Cerebellar nuclear complex (tissue), 1 donor: ENCODE results near the gene SRL.
"Not testable (repeated sequence)": the region's sequence is repeated elsewhere in the genome, so short reads cannot be mapped to it uniquely, and the experiment has no call there.

ENCODE experiments used
- DNase-seq, 2 experiments: peaks; one replicate each; lab custom pipeline; 2025; lab: John Stamatoyannopoulos, UW

Gene SRL

GRCh38 chr16:4159726-4160125, 82.2 kb downstream of the SRL start:
- no peak for DNase-seq

GRCh38 chr16:4158143-4159093, 83.5 kb downstream of the SRL start:
- DNase-seq: no peak

DNA sequence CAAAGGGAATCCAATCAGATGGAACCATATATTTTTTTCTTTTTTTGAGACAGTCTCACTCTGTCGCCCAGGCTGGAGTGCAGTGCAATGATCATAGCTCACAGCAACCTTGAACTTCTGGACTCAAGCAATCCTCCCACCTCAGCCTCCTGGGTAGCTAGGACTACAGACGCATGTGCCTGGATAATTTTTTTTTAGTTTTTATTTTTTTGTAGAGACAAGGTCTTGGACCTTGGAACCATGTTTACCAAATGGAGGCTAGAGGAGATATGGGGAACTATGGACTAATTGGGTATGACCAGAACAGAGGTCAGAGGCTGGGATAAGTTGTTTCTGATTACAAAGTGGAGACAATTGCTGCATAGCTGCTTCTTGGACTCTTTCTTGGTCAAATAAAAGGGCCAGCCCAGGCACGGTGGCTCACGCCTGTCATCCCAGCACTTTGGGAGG, 84.5 kb downstream of the SRL start:
- DNase-seq: no peak

GRCh38 chr16:4156503-4156902, 85.4 kb downstream of the SRL start:
- not testable (repeated sequence) for DNase-seq

DNA sequence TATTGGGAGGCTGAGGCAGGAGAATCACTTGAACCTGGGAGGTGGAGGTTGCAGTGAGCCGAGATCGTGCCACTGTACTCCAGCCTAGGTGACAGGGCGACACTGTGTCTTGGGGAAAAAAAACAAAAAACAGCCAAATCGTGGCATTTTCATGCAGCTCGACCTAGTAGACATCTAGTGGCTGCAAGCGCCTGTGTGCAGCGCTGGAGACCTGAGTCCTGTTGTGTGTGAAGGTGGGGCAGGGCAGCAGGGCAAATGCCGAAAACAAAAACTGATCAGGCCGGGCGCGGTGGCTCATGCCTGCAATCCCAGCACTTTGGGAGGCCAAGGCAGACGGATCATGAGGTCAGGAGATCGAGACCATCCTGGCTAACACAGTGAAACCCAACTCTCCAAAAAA, 88.5 kb downstream of the SRL start:
- not testable (repeated sequence) for DNase-seq

GRCh38 chr16:4152267-4152666, 89.6 kb downstream of the SRL start:
- no peak for DNase-seq

- DNase-seq: no peak
Observed at GRCh38 chr16:4147236-4147635, 94.6 kb downstream of the SRL start.

DNA sequence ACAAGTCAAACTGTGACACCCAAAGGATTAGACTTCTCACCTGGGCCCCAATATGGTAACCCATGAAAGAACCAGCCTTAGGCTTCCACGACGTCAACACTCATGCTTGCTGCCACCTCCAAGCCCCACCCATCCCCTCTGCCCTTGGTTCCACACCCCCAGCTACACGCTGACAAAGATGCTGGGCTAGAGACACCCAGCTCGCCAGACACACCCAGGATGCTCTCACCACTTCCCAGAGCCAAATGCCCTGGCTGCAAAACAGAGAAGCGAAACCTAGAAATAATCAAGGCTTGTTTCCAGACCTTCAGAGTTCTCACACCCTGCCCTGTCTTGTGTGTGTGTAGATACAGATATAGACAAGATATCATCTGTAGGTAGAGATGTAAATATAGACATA, 99.6 kb downstream of the SRL start:
- DNase-seq: no peak

- no peak for DNase-seq
Observed at GRCh38 chr16:4141604-4142003, 100.3 kb downstream of the SRL start.

DNA sequence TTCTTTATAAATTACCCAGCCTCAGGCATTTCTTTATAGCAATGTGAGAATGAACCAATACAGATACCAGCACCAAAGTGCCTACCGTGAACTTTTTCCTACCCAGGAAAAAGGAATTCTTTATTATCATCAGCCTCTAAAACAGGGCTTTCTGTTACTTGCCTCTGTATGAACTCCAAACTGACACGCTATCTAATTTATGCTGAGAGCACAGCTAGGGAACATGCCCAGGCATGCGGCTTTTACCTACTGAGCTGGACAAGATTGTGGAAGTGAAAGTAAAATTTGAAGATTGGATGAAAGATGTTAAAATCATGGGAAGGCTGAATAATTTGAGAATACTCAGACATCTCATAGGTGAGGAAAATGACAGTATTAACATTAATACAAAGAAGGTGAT, 101.2 kb downstream of the SRL start:
- no peak for DNase-seq

GRCh38 chr16:4139968-4140367, 101.9 kb downstream of the SRL start:
- DNase-seq: no peak
